ENCODE results near the gene POU2F1.

POU2F1 gene

GRCh38 chr1:167212025-167212424 is 8.7 kb upstream of the POU2F1 start:
- no peak for DNase-seq (ENCODE audit: extremely low read depth, low read depth)
- no peak for TF ChIP-seq CTCF (IDR thresholded peaks at IDR 0.05; ENCODE audit: low read depth, low read length)

DNA sequence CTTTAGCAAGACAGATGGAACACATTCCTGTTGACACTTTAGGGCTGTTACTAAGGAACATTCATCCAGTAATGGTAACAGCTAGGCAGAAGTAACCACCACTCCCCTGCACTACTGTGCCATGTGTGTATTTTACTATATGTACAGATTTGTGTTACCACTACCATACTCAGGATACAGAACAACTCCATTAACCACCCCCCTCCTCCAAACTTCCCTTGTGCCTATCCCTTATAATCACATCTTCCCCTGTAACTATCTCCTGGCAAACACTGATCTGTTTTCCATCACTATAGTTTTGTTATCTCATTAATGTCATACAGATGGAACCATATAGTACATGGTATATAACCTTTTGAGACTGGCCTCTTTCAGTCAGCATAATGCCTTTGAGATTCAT is 3.9 kb upstream of the POU2F1 start:
- no peak for DNase-seq (ENCODE audit: extremely low read depth, low read depth)
- no peak for TF ChIP-seq CTCF (IDR thresholded peaks at IDR 0.05; ENCODE audit: low read depth, low read length)

- no peak for DNase-seq (ENCODE audit: extremely low read depth, low read depth)
- no peak for TF ChIP-seq CTCF (IDR thresholded peaks at IDR 0.05; ENCODE audit: low read depth, low read length)
Observed at GRCh38 chr1:167219194-167219593, 1.5 kb upstream of the POU2F1 start.

DNA sequence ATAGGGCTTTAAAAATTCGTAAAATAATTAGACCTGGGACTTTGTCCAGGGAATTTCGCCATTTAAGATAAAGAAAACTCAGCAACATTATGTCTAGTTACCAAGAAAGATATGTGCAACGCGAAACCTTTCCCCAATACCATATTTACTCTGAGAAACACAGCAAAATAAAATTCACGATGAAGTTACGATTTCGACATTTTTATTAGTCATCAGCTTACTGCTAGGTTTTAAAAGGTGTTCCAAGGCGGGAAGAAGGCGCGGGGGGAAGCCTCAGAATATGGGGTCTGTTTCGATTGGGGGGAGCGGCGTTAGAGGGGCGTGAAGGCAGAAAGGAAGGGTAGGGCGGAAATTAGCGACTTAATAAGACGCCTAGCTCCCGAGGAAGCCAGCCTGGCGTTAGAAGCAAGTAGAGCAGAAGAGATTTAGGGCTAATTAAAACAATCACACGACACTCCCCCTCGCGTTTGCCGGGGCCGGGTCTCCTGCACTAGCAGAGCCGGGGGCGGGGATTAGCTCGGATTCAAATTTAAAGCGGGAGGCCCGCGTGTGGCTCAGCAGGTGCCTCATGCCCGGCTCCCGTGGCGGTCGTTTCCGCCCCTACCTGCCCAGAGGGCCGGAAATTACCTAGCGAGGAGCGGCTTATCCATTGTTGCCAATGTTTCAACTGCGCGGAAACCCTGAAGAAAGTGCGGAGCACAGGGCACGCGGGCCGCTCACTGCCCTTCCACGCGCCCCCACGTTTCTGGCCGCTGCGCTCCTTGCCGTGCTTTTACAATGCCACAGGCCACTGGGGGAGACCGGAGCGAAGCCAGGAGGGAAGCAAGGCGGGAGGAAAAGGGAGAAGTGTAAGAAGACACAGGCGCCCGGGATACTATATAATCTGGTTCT is 795 bp upstream of the POU2F1 start:
- TF ChIP-seq CTCF (IDR thresholded peaks at IDR 0.05; ENCODE audit: low read depth, low read length), result no peak; the same call in none of the 2 replicates
- DNase-seq (ENCODE audit: extremely low read depth, low read depth), result no peak

DNA sequence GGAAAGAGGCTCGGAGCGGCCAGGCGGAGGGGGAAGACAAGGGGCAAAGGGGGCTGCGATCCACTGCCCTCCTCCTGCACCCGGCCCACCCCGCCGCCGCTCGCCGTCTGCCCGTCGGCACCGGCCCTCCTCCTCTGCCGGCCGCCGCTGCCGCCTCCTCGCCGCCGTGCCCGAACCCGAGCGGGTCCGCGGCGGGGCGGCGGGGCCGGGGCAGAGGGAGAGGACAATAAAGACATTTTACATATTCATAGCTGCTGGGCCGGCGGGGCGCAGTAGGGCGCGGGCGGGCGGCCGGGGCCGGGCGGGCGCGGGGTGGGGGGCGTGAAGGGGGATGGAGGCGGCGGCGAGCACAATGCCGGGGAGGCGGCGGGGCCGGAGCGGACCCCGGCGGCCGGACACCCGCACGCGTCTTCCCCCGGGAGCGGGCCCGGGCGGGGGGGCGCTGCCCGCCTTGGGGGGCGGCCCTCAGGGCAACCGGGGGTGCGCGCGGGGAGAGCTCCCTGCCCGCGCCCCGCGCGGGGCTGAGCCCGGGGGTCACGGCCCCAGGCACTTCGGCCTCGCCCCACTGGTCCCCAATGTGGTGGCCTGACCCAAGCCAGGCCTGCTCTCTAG is 546 bp downstream of the POU2F1 start:
- DNase-seq (ENCODE audit: extremely low read depth, low read depth), result no peak
- no peak for TF ChIP-seq CTCF (IDR thresholded peaks at IDR 0.05; ENCODE audit: low read depth, low read length)

DNA sequence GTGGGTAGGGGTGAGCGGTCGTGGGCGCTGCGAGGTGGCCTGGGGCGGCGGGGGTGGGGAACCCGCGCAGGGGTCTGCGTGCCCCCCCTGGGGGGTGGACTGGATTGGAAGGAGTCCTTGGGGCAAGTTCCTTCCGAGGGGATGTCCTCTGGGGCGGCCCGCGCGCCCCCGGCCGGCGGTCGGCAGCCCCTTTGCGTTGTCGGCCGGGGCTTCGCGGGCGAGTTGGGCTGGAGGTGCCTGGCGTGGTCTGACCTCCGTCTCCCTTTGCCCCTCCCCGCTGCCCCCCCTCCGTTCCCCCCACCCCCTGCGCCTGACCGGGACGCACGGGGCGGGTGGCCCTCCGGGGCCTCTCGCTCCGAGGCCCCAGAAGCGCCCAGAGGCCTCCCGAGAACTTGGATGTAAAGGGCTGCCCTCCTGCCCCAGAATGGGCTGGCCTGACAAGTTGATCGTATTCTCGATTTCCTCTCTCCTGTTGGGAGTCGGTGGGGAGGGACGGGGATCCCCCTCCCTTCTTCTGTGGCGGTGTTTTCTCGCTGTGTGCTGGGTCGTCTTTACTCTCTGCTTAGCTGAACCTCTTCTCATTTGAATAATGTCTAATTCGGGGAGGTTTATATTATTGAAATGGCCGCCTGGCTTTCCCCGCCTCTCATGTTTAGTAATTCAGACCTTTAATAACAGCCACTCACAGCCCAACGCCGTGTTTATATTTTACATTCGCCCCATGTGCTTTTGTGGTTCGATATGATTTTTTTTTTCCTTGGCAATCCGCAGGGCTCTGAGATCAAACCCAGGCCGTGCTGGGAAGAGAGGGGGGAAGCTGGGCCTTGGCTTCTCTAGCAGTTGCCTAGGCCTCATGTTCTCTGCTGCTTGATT is 1.3 kb downstream of the POU2F1 start:
- peak; percentile 44 for DNase-seq (ENCODE audit: extremely low read depth, low read depth)
- no peak for TF ChIP-seq CTCF (IDR thresholded peaks at IDR 0.05; ENCODE audit: low read depth, low read length)
